ENCODE measurements around the gene OPRD1. TPM values are rescaled to one million over a fixed set of nuclear protein-coding genes. Genes with fewer than 3 reads are reported as not detected.

The OPRD1 gene
- total RNA-seq, 2 donors from 2014 or later, result 0.12 to 0.16 TPM

- H3K9me3 ChIP-seq, result no peaks in the 10 kb centered on the region
- H3K36me3 ChIP-seq, result no peaks in the 10 kb centered on the region
- H3K27me3 ChIP-seq, result no peaks in the 10 kb centered on the region
- H3K4me3 ChIP-seq, result no peak overlapping the region
- no peak for DNase-seq
- no peaks in the 10 kb centered on the region for H3K4me1 ChIP-seq
- intact Hi-C loops (cut with DNase I), result no loop called here
- H3K27ac ChIP-seq, result no peak overlapping the region
- no peak overlapping the region for H3K9ac ChIP-seq (ENCODE audit: low read depth in 2 of 2, low read length in 2 of 2)
- TF ChIP-seq CTCF (IDR thresholded peaks at IDR 0.05), result no peak
Measured at GRCh38 chr1:28891256-28891655, 79.3 kb downstream of the OPRD1 start.

- no peak overlapping the region for H3K27ac ChIP-seq
- no peaks in the 10 kb centered on the region for H3K27me3 ChIP-seq
- TF ChIP-seq CTCF (IDR thresholded peaks at IDR 0.05), result no peak
- no peak overlapping the region for H3K9ac ChIP-seq (ENCODE audit: low read depth in 2 of 2, low read length in 2 of 2)
- no peaks in the 10 kb centered on the region for H3K36me3 ChIP-seq
- H3K9me3 ChIP-seq, result no peaks in the 10 kb centered on the region
- DNase-seq, result no peak
- intact Hi-C loops (cut with DNase I), result no loop called here
- no peaks in the 10 kb centered on the region for H3K4me1 ChIP-seq
- no peak overlapping the region for H3K4me3 ChIP-seq
Measured at GRCh38 chr1:28893403-28894102, 81.6 kb downstream of the OPRD1 start.

GRCh38 chr1:28894785-28895184, 82.8 kb downstream of the OPRD1 start:
- no peak for TF ChIP-seq CTCF (IDR thresholded peaks at IDR 0.05)
- Histone ChIP-seq H3K9ac (ENCODE audit: low read depth in 2 of 2, low read length in 2 of 2) (no peak overlapping the region), H3K27ac (no peak overlapping the region), H3K9me3 (no peaks in the 10 kb centered on the region), H3K4me3 (no peak overlapping the region), H3K27me3 (no peaks in the 10 kb centered on the region), H3K36me3 (no peaks in the 10 kb centered on the region), H3K4me1 (no peaks in the 10 kb centered on the region)
- no peak for DNase-seq
- intact Hi-C loops (cut with DNase I), result no loop called here

- intact Hi-C loops (cut with DNase I), result no loop called here
- Histone ChIP-seq H3K9ac (ENCODE audit: low read depth in 2 of 2, low read length in 2 of 2) (no peak overlapping the region), H3K4me3 (no peak overlapping the region), H3K9me3 (no peaks in the 10 kb centered on the region), H3K27me3 (no peaks in the 10 kb centered on the region), H3K4me1 (no peaks in the 10 kb centered on the region), H3K27ac (no peak overlapping the region), H3K36me3 (no peaks in the 10 kb centered on the region)
- no peak for DNase-seq
- TF ChIP-seq CTCF (IDR thresholded peaks at IDR 0.05), result no peak
Measured at GRCh38 chr1:28895896-28896608, 84.1 kb downstream of the OPRD1 start.

- intact Hi-C loops (cut with DNase I), result no loop called here
- no peaks in the 10 kb centered on the region for H3K9me3 ChIP-seq
- no peak overlapping the region for H3K9ac ChIP-seq (ENCODE audit: low read depth in 2 of 2, low read length in 2 of 2)
- no peak overlapping the region for H3K4me3 ChIP-seq
- no peak for DNase-seq
- H3K4me1 ChIP-seq, result no peaks in the 10 kb centered on the region
- H3K27ac ChIP-seq, result no peak overlapping the region
- no peaks in the 10 kb centered on the region for H3K27me3 ChIP-seq
- H3K36me3 ChIP-seq, result no peaks in the 10 kb centered on the region
- TF ChIP-seq CTCF (IDR thresholded peaks at IDR 0.05), result no peak
Measured at GRCh38 chr1:28896609-28896986, 84.6 kb downstream of the OPRD1 start.

All from colonic mucosa (tissue), 4 donors.